K562 (cell line): Measurements from ENCODE around the gene OR2AG1. TPM values are rescaled to one million over a fixed set of nuclear protein-coding genes. Genes with fewer than 3 reads are reported as not detected.

ENCODE experiments used
- ETV5 ChIP-seq: sonication (generic); formaldehyde crosslinking; IDR thresholded peaks from 2 replicates; pipeline ENCODE4 v1.4.0; 2020; ENCODE audit warnings: low read depth, mild to moderate bottlenecking, missing genetic modification reagents
- GATA2 ChIP-seq: sonication (generic); formaldehyde crosslinking; IDR thresholded peaks from 2 replicates; pipeline ENCODE4 v1.4.0; 2020; ENCODE audit warnings: mild to moderate bottlenecking, missing genetic modification reagents
- PPARD ChIP-seq: fragments of 250-450 bp; sonication (Bioruptor Pico); IDR thresholded peaks from 2 replicates; pipeline ENCODE4 v1.8.0; 2022; ENCODE audit warnings: inconsistent platforms, mild to moderate bottlenecking, moderate library complexity
- U2AF2 ChIP-seq: fragments of 200-400 bp; formaldehyde crosslinking; optimal IDR thresholded peaks from 2 replicates; pipeline ENCODE3; 2017; ENCODE audit warnings: low read depth, mild to moderate bottlenecking, low read length
- ZNF184 ChIP-seq: sonication (generic); formaldehyde crosslinking; IDR thresholded peaks from 2 replicates; pipeline ENCODE4 v1.5.0; 2020; ENCODE audit warnings: missing genetic modification reagents
- ZNF212 ChIP-seq: fragments of 450-650 bp; formaldehyde crosslinking; IDR thresholded peaks from 2 replicates; pipeline ENCODE4 v1.4.0; 2020; ENCODE audit warnings: mild to moderate bottlenecking
- ZNF436 ChIP-seq: fragments of 250-450, 450-650 bp; sonication (Bioruptor Pico); formaldehyde crosslinking; IDR thresholded peaks from 2 replicates; pipeline ENCODE4 v1.7.0; 2020; ENCODE audit warnings: mild to moderate bottlenecking
- ZNF644 ChIP-seq: fragments of 200-800 bp; sonication (Bioruptor generic); IDR thresholded peaks from 2 replicates; pipeline ENCODE4 v1.6.1; 2016; ENCODE audit warnings: low read depth, missing genetic modification characterization, missing compliant biosample characterization
- polyA plus RNA-seq, 8 experiments: library from polyadenylated mRNA; depleted of rRNA in 4 of 8; stranded (reverse) in 5 of 8; unstranded in 3 of 8; fragments of >200 nt; fragmentation: Nextera tagmentation in 2 of 8; fragmentation: Illumina TruSeq in 1 of 8; extraction: Ambion mirVana in 2 of 8; extraction: Trizol in 1 of 8; gene quantifications; 2 replicates each; pipeline versions ENCODE4 v1.2.1 to v1.2.3, GENCODE V29; 2011 to 2014; ENCODE audit warnings: inconsistent platforms in 1 of 8, missing spikeins in 1 of 8
- total RNA-seq, 7 experiments: library from RNA; depleted of rRNA in 6 of 7; stranded (reverse); fragments of >200 nt in 6 of 7; fragmentation: Illumina TruSeq in 2 of 7; extraction: Trizol in 2 of 7; gene quantifications; 2 replicates each; pipeline versions ENCODE4 v1.2.1 to v1.2.3, GENCODE V29; 2011 to 2021; ENCODE audit warnings: low replicate concordance in 1 of 7
- TF ChIP-seq, protein P1 (sequence below): sonication (generic); formaldehyde crosslinking; IDR thresholded peaks from 2 replicates; pipeline ENCODE4 v1.8.0; 2022; ENCODE audit warnings: mild to moderate bottlenecking, missing genetic modification reagents
- TF ChIP-seq, protein P2 (sequence below): fragments of 450-650 bp; IDR thresholded peaks from 2 replicates; pipeline ENCODE4 v1.6.1; 2016; ENCODE audit warnings: missing biosample characterization, missing genetic modification characterization
- TF ChIP-seq, protein P3 (sequence below): fragments of 450-650 bp; formaldehyde crosslinking; IDR thresholded peaks from 2 replicates; pipeline ENCODE4 v1.4.0; 2022; ENCODE audit warnings: mild to moderate bottlenecking, moderate library complexity

The OR2AG1 gene
- total and polyA plus RNA-seq, 9 of the 15 experiments (the other 6 are each of a cell fraction or from before 2014, with no cell fraction given): 0.05 to 0.11 (median 0.07) TPM; not detected in 5

DNA sequence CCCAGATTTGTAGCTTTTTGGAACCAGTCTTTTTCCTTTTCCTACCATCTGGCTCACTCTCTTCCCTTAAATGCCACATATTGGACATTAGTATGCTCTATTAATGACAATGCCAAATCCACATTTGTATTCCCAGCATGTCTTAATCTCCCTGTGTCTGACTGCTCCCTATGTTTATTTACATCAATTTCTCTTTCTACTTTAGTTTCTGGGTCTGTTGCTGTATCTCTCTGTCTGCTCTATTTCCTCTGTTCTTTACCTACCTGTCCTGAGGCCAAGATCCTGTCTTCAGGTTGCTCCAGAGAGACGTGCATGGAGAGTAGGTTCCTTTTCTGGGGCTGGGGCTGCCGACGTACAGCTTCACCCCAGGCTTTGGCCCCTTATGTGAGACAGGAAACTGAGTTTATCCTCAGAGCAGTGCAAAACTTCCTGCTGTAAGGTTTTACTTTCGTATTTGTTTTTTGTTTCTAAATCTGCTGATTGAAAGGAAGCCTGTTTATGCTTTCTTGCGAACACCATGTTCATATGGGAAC is 36.7 kb upstream of the OR2AG1 start (continued):
- TF ChIP-seq, protein P1, sequence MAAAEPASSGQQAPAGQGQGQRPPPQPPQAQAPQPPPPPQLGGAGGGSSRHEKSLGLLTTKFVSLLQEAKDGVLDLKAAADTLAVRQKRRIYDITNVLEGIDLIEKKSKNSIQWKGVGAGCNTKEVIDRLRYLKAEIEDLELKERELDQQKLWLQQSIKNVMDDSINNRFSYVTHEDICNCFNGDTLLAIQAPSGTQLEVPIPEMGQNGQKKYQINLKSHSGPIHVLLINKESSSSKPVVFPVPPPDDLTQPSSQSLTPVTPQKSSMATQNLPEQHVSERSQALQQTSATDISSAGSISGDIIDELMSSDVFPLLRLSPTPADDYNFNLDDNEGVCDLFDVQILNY (CRISPR knock-in tag): no peak
- TF ChIP-seq ZNF436 (CRISPR knock-in tag): no peak
- TF ChIP-seq ZNF644: no peak
- TF ChIP-seq U2AF2: no peak
- TF ChIP-seq ETV5 (CRISPR knock-in tag): 0 out of 2 replicates have a peak, but pooled peaks have one; percentile 23
- TF ChIP-seq, protein P2, sequence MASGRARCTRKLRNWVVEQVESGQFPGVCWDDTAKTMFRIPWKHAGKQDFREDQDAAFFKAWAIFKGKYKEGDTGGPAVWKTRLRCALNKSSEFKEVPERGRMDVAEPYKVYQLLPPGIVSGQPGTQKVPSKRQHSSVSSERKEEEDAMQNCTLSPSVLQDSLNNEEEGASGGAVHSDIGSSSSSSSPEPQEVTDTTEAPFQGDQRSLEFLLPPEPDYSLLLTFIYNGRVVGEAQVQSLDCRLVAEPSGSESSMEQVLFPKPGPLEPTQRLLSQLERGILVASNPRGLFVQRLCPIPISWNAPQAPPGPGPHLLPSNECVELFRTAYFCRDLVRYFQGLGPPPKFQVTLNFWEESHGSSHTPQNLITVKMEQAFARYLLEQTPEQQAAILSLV: 0 out of 2 replicates have a peak, but pooled peaks have one; percentile 20
- TF ChIP-seq ZNF212 (CRISPR knock-in tag): no peak
- TF ChIP-seq GATA2: 0 out of 2 replicates have a peak, but pooled peaks have one; percentile 3
- TF ChIP-seq ZNF184 (CRISPR knock-in tag): no peak
- TF ChIP-seq, protein P3, sequence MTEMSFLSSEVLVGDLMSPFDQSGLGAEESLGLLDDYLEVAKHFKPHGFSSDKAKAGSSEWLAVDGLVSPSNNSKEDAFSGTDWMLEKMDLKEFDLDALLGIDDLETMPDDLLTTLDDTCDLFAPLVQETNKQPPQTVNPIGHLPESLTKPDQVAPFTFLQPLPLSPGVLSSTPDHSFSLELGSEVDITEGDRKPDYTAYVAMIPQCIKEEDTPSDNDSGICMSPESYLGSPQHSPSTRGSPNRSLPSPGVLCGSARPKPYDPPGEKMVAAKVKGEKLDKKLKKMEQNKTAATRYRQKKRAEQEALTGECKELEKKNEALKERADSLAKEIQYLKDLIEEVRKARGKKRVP (CRISPR knock-in tag): no peak
- TF ChIP-seq PPARD (CRISPR knock-in tag): no peak
- TF ChIP-seq, all 486 proteins: peak for 10
